ENCODE data around the gene OR10J5. TPM values are rescaled to one million over a fixed set of nuclear protein-coding genes. Genes with fewer than 3 reads are reported as not detected.

Gene OR10J5
- polyA plus RNA-seq (2012; ENCODE audit: insufficient read length, low read depth): not detected

DNA sequence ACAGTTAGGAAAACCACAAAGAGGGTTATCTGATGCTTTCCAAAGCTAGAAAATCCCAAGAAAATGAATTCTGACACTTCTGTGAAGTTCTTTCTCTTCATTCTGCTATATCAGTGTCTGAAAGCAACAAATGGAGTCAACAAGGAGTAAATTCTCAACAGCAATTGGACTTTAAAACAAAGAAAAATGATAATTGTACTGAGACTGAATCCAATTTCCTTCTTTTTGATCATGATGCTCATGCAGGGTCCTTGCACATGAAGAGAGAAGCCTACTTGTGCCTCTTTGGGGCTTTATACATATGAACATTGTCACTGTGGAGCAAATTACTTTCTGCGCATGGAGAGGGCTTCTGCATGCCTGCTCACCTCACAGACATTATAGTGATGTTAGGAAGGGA lies at the start of gene OR10J5:
OR10J5 (minus strand) TSS at position 101 of the 400 bp plus-strand sequence; CDS start at position 101, 0 bp downstream.
- TF ChIP-seq POLR2AphosphoS5 (IDR thresholded peaks at IDR 0.05; ENCODE audit: low read depth, low read length) (no peak), REST (IDR thresholded peaks at IDR 0.05; ENCODE audit: insufficient read depth in 1 of 2, low read depth in 2 of 2, low read length in 2 of 2) (no peak), FOXP2 (optimal IDR thresholded peaks at IDR 0.05; ENCODE audit: borderline replicate concordance, extremely low read depth, extremely low read length, insufficient read depth) (no peak), SIN3A (IDR thresholded peaks at IDR 0.05; ENCODE audit: borderline replicate concordance, insufficient read depth, low read length) (no peak), TAF1 (IDR thresholded peaks at IDR 0.05; ENCODE audit: borderline replicate concordance, insufficient read depth, low read length) (no peak)

DNA sequence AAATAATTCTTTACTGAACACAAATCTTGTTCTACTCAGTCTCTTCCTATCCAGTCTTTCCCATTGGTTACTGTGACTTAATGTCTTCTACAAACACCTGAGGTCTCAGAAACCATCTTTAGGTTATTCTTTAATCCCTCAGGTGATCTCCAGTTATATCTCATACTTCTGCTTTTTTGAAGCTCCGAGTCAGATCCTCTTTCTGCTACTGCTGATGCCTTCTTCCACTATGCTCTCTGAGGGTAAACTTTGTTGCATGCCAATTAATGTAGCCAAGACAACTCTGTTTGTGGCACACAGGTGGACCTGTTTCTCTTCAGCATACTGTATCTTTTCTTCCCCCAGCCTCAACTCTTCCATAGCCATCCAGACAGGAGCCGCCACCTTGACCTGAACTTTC lies 48.7 kb upstream of the OR10J5 start:
- TF ChIP-seq FOXP2 (optimal IDR thresholded peaks at IDR 0.05; ENCODE audit: borderline replicate concordance, extremely low read depth, extremely low read length, insufficient read depth) (no peak), SIN3A (IDR thresholded peaks at IDR 0.05; ENCODE audit: borderline replicate concordance, insufficient read depth, low read length) (no peak), TAF1 (IDR thresholded peaks at IDR 0.05; ENCODE audit: borderline replicate concordance, insufficient read depth, low read length) (no peak), REST (IDR thresholded peaks at IDR 0.05; ENCODE audit: insufficient read depth in 1 of 2, low read depth in 2 of 2, low read length in 2 of 2) (no peak), POLR2AphosphoS5 (IDR thresholded peaks at IDR 0.05; ENCODE audit: low read depth, low read length) (no peak)

GRCh38 chr1:159581422-159581821 lies 45.6 kb upstream of the OR10J5 start:
- no peak for TF ChIP-seq SIN3A (IDR thresholded peaks at IDR 0.05; ENCODE audit: borderline replicate concordance, insufficient read depth, low read length)
- TF ChIP-seq TAF1 (IDR thresholded peaks at IDR 0.05; ENCODE audit: borderline replicate concordance, insufficient read depth, low read length): no peak

DNA sequence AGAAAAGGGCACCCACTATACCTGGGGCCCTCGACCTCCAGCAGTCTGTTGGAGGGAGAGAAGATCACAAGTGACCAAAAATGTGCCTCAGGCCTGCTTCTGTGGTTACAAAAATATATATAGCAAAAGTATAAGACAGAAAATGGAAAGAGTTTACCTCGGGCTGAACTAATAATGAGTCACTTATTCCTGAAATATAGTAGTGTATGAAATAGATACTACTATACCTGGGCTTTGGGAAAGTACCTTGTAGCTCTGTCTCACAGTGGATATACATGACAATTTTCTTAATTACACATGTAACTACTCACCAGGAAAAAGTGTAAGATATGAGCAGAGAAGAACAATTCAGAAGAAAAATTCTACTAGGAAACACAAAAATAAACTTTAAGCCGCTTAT lies 44.5 kb upstream of the OR10J5 start:
- TF ChIP-seq REST (IDR thresholded peaks at IDR 0.05; ENCODE audit: insufficient read depth in 1 of 2, low read depth in 2 of 2, low read length in 2 of 2) (no peak), FOXP2 (optimal IDR thresholded peaks at IDR 0.05; ENCODE audit: borderline replicate concordance, extremely low read depth, extremely low read length, insufficient read depth) (no peak), TAF1 (IDR thresholded peaks at IDR 0.05; ENCODE audit: borderline replicate concordance, insufficient read depth, low read length) (no peak), SIN3A (IDR thresholded peaks at IDR 0.05; ENCODE audit: borderline replicate concordance, insufficient read depth, low read length) (no peak), POLR2AphosphoS5 (IDR thresholded peaks at IDR 0.05; ENCODE audit: low read depth, low read length) (no peak)

DNA sequence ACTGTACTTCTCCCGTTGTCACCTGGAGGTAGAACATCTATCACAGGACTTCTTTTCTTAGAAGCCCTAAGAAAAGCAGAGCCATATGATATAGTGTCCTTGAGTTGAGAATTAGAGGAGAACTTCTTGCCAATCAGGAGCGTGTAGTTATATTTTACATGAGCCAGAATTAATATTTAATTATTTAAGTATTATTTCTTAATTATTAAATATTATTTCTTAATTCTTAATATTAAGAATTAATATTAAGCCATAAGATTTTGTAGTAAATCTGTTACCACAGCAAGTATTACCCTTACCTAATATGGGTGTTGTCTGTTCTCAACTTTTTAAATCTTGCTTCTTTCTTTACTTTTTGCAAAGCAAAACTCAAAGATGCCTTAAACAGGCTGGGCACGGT lies 41.6 kb upstream of the OR10J5 start:
- TF ChIP-seq POLR2AphosphoS5 (IDR thresholded peaks at IDR 0.05; ENCODE audit: low read depth, low read length) (no peak), REST (IDR thresholded peaks at IDR 0.05; ENCODE audit: insufficient read depth in 1 of 2, low read depth in 2 of 2, low read length in 2 of 2) (no peak), SIN3A (IDR thresholded peaks at IDR 0.05; ENCODE audit: borderline replicate concordance, insufficient read depth, low read length) (no peak), FOXP2 (optimal IDR thresholded peaks at IDR 0.05; ENCODE audit: borderline replicate concordance, extremely low read depth, extremely low read length, insufficient read depth) (no peak), TAF1 (IDR thresholded peaks at IDR 0.05; ENCODE audit: borderline replicate concordance, insufficient read depth, low read length) (no peak)

All from PFSK-1 (cell line).